ENCODE data around the gene DLL1. TPM values are rescaled to one million over a fixed set of nuclear protein-coding genes. Genes with fewer than 3 reads are reported as not detected.

Gene DLL1
- total RNA-seq, 4 donors from 2014 or later: 7.3 to 16.6 (median 12.4) TPM

DNA sequence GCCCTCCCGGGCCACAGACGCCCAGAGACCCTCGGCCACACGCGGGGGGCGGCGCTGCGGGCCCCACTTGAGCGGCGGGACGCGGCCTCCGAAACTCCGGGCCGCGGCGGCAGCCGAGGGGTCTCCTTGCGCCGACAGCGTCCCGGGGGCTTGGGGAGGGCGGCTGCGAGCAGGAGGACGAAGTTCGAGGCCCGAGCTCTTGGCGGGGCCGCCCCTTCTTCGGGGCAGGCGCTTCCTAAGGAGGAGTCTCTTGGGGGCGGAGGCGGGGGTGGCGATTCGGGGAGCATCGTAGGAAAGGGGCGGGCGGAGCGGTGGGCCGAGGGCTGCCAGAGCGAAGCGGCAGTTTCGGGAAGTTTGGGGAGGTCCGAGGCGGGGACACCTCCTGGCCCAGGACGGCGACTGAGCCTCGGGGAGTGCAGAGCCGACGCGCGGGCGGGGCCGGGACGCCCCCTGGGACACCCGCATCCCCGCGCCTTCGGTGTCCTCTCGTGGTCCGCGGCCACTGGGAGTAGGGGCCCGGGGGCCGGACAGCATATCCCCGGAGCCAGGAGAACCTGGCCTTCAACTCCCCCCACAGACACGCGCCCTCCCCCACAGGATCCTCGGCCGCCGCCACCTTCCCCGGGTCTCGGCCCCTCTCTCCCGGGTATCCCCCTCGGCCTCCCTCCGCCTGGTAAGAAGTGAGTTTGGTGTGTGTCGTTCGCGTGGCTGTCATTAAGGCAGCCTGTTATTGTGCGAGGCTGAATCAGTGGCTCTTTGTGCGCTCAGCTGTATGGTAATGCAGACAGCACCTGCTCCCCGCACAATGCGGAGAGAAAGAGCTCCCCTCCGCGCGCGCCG, 613 bp upstream of the DLL1 start:
- ATAC-seq (ENCODE audit: low FRiP score) (peak; percentile 50), DNase-seq (ENCODE audit: low spot score) (no peak)
- TF ChIP-seq, protein P1, sequence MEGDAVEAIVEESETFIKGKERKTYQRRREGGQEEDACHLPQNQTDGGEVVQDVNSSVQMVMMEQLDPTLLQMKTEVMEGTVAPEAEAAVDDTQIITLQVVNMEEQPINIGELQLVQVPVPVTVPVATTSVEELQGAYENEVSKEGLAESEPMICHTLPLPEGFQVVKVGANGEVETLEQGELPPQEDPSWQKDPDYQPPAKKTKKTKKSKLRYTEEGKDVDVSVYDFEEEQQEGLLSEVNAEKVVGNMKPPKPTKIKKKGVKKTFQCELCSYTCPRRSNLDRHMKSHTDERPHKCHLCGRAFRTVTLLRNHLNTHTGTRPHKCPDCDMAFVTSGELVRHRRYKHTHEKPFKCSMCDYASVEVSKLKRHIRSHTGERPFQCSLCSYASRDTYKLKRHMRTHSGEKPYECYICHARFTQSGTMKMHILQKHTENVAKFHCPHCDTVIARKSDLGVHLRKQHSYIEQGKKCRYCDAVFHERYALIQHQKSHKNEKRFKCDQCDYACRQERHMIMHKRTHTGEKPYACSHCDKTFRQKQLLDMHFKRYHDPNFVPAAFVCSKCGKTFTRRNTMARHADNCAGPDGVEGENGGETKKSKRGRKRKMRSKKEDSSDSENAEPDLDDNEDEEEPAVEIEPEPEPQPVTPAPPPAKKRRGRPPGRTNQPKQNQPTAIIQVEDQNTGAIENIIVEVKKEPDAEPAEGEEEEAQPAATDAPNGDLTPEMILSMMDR (IDR thresholded peaks at IDR 0.05): no peak

DNA sequence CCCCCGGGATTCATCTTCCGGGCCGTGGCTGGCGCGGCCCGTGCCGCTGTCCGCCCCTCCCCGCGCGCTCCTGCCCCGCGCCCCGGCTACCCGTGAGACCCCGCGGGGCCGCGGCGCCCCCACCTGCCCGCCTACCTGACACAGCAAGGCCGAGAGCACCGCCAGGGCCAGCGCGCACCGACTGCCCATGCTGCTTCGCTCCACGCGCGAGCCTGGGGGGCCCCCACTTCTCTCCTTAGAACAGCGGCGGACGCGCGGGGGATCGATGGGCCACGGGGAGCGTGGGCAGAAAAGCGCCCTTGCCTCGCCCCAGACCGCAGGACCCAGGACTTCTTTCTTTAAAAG, 955 bp downstream of the DLL1 start:
- TF ChIP-seq, protein P1 (IDR thresholded peaks at IDR 0.05): no peak
- ATAC-seq (ENCODE audit: low FRiP score) (no peak), DNase-seq (ENCODE audit: low spot score) (no peak)

DNA sequence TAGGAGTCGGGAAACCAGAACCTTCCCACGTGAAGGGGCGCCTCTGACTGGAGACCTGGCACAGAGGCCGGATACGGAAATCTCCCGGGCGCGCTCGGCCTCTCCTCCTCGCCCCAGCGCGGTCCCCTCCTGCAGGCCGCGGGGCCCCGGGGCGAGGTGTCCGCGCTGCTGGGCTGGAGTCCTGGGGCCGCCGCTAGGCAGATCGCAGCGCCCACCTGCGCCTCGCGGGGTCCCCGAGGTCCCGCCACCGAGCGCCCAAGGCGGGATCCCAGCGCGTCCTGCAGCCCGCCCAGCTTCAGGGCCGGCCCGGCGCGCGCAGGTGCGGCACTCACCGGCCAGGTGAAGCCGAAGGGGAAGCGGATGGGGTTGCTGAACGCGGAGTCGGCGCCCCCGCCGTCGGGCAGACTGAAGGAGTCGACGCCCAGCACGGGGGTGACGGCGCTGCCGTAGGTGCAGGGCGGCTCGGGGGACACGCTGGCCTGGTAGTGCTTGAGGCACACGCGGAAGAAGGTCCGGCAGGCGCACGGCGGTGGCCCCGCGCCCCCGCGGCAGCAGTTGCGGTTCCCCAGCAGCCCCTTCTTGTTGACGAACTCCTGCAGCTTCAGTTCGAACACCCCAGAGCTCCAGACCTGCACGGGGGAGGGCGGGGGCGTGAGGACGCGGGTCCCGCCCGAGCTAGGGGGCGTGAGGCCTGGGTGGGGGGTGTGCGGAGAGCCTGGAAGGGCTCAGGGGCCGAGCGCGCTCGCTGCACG, 1.5 kb downstream of the DLL1 start:
- DNase-seq (ENCODE audit: low spot score) (no peak), ATAC-seq (ENCODE audit: low FRiP score) (no peak)
- TF ChIP-seq, protein P1 (IDR thresholded peaks at IDR 0.05): no peak

DNA sequence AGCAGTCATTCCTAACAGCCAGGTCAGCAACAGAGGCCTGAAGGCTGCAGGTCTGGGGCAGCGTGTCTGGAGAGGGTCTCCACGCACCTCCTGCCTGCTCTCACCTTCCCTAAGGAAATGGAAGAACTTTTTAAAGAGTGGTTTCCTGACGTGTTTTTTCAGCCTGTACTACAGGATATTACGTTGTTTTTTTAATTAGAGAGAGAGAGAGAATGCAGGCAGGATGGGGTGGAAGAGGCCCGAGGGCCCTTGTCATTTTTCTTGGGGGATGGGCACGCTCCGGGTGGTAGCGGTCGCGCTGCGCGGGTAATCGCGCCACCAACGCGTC, 2.1 kb downstream of the DLL1 start:
- no peak for DNase-seq (ENCODE audit: low spot score)

DNA sequence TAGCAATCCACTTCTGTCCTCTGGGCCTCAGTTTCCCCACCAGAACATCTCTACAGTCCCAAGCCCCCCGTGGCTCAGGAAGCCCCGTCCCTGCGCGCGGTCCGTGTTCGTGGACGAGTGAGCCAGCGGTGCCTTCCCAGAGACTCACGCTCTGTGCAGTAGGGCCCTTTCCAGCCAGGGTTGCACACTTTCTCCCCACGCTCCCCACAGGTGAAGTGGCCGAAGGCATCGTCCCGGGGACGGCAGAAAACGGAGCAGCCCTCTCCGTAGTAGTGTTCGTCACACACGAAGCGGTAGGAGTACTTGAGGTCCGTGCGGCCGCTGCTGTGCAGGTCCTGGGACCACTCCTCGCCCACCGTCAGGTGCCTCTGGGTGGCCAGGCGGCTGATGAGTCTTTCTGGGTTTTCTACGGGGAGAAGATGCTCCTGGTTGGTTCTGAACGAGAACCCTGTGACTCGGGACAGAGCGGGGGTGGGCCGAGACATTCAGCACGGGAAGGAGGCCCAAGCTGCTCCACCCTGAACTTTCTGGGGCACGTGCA, 2.7 kb downstream of the DLL1 start:
- ATAC-seq (ENCODE audit: low FRiP score) (no peak), DNase-seq (ENCODE audit: low spot score) (no peak)
- TF ChIP-seq, protein P1 (IDR thresholded peaks at IDR 0.05): no peak

More for the DNA sequence above, 2.1 kb downstream of the DLL1 start:
- TF ChIP-seq, protein P1 (IDR thresholded peaks at IDR 0.05): no peak
- no peak for ATAC-seq (ENCODE audit: low FRiP score)

DNA sequence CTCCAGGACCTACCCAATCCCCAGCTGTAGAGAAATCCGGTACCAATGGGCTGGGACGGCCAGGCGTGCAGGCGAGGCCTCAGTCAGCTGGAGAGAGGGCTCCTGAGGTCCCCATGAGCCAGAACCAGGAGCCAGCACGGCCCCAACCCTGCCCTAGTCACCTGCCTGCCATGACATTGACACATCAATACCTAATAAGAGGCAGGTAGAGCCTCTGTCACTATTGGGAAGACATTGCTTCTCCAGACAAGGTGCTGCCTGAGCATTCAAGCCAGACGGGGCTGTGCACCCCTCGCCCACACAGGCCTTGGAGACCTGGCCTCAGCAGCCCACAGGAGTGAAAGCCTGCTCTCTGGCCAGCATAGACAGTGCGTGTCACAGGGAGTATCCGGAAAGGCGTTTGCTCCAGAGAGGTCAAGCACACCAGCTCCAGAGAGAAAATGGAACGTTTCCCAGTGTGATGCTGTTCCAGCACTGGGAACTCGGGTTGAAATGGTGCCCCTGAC, 3.5 kb downstream of the DLL1 start:
- DNase-seq (ENCODE audit: low spot score) (no peak), ATAC-seq (ENCODE audit: low FRiP score) (no peak)
- TF ChIP-seq, protein P1 (IDR thresholded peaks at IDR 0.05): no peak
